ENCODE measurements around the gene KRTAP12-3. TPM values are rescaled to one million over a fixed set of nuclear protein-coding genes. Genes with fewer than 3 reads are reported as not detected.

The KRTAP12-3 gene
- total and polyA plus RNA-seq, 2 donors (not counting 1 experiment from before 2014, with no cell fraction given), result not detected

GRCh38 chr21:44617071-44617501, 40.6 kb upstream of the KRTAP12-3 start:
- no peaks in the 10 kb centered on the region for H3K9me3 ChIP-seq (ENCODE audit: control insufficient read depth, insufficient read depth, low read depth, low read length)
- TF ChIP-seq CTCF (conservative IDR thresholded peaks at IDR 0.05 in 1 of 2, IDR thresholded peaks at IDR 0.05 in 1 of 2; ENCODE audit: low read depth in 1 of 2, low read length in 2 of 2), result no peak
- TF ChIP-seq EZH2 (IDR thresholded peaks at IDR 0.05; ENCODE audit: low read length, missing control alignments), result no peak
- H4K20me1 ChIP-seq (ENCODE audit: control insufficient read depth, extremely low read depth, insufficient read depth, low read length), result no peaks in the 10 kb centered on the region
- H3K79me2 ChIP-seq (ENCODE audit: control insufficient read depth, insufficient read depth, low read length), result no peaks in the 10 kb centered on the region
- H2AFZ ChIP-seq (ENCODE audit: low read length), result no peak overlapping the region
- no peak overlapping the region for H3K27ac ChIP-seq (ENCODE audit: insufficient read depth, low read length)
- DNase-seq (ENCODE audit: low read depth in 2 of 2), result no peak
- H3K4me3 ChIP-seq (replicated peaks in 1 of 4; ENCODE audit: control extremely low read depth in 1 of 4, insufficient read depth in 1 of 4, low read depth in 3 of 4, low read length in 4 of 4), result no peak overlapping the region
- no peak overlapping the region for H3K9ac ChIP-seq (ENCODE audit: insufficient read depth, low read length)
- no peaks in the 10 kb centered on the region for H3K4me1 ChIP-seq (ENCODE audit: control insufficient read depth, extremely low read depth, insufficient read depth, low read length)
- H3K36me3 ChIP-seq (ENCODE audit: control insufficient read depth, insufficient read depth, low read length), result no peaks in the 10 kb centered on the region
- H3K4me2 ChIP-seq (ENCODE audit: extremely low read depth, insufficient read depth, low read length), result no peak overlapping the region
- H3K27me3 ChIP-seq (ENCODE audit: control insufficient read depth, insufficient read depth, low read length), result no peaks in the 10 kb centered on the region

- TF ChIP-seq EZH2 (IDR thresholded peaks at IDR 0.05; ENCODE audit: low read length, missing control alignments) (no peak), CTCF (conservative IDR thresholded peaks at IDR 0.05 in 1 of 2, IDR thresholded peaks at IDR 0.05 in 1 of 2; ENCODE audit: low read depth in 1 of 2, low read length in 2 of 2) (no peak)
- Histone ChIP-seq H3K79me2 (ENCODE audit: control insufficient read depth, insufficient read depth, low read length) (no peaks in the 10 kb centered on the region), H3K9me3 (ENCODE audit: control insufficient read depth, insufficient read depth, low read depth, low read length) (no peaks in the 10 kb centered on the region), H3K4me1 (ENCODE audit: control insufficient read depth, extremely low read depth, insufficient read depth, low read length) (no peaks in the 10 kb centered on the region), H3K27me3 (ENCODE audit: control insufficient read depth, insufficient read depth, low read length) (no peaks in the 10 kb centered on the region), H3K36me3 (ENCODE audit: control insufficient read depth, insufficient read depth, low read length) (no peaks in the 10 kb centered on the region), H3K27ac (ENCODE audit: insufficient read depth, low read length) (no peak overlapping the region), H3K4me3 (replicated peaks in 1 of 4; ENCODE audit: control extremely low read depth in 1 of 4, insufficient read depth in 1 of 4, low read depth in 3 of 4, low read length in 4 of 4) (no peak overlapping the region), H3K4me2 (ENCODE audit: extremely low read depth, insufficient read depth, low read length) (no peak overlapping the region), H2AFZ (ENCODE audit: low read length) (no peak overlapping the region), H4K20me1 (ENCODE audit: control insufficient read depth, extremely low read depth, insufficient read depth, low read length) (no peaks in the 10 kb centered on the region), H3K9ac (ENCODE audit: insufficient read depth, low read length) (no peak overlapping the region)
- peak; percentile 1 to 2 for DNase-seq (ENCODE audit: low read depth in 2 of 2)
Observed at GRCh38 chr21:44618504-44618903, 39.2 kb upstream of the KRTAP12-3 start.

- Histone ChIP-seq H3K4me2 (ENCODE audit: extremely low read depth, insufficient read depth, low read length) (no peak overlapping the region), H3K4me1 (ENCODE audit: control insufficient read depth, extremely low read depth, insufficient read depth, low read length) (no peaks in the 10 kb centered on the region), H3K36me3 (ENCODE audit: control insufficient read depth, insufficient read depth, low read length) (no peaks in the 10 kb centered on the region), H3K4me3 (replicated peaks in 1 of 4; ENCODE audit: control extremely low read depth in 1 of 4, insufficient read depth in 1 of 4, low read depth in 3 of 4, low read length in 4 of 4) (no peak overlapping the region), H4K20me1 (ENCODE audit: control insufficient read depth, extremely low read depth, insufficient read depth, low read length) (no peaks in the 10 kb centered on the region), H3K9ac (ENCODE audit: insufficient read depth, low read length) (no peak overlapping the region), H3K27me3 (ENCODE audit: control insufficient read depth, insufficient read depth, low read length) (no peaks in the 10 kb centered on the region), H3K27ac (ENCODE audit: insufficient read depth, low read length) (no peak overlapping the region), H3K9me3 (ENCODE audit: control insufficient read depth, insufficient read depth, low read depth, low read length) (no peaks in the 10 kb centered on the region), H2AFZ (ENCODE audit: low read length) (no peak overlapping the region), H3K79me2 (ENCODE audit: control insufficient read depth, insufficient read depth, low read length) (no peaks in the 10 kb centered on the region)
- TF ChIP-seq CTCF (conservative IDR thresholded peaks at IDR 0.05 in 1 of 2, IDR thresholded peaks at IDR 0.05 in 1 of 2; ENCODE audit: low read depth in 1 of 2, low read length in 2 of 2) (no peak), EZH2 (IDR thresholded peaks at IDR 0.05; ENCODE audit: low read length, missing control alignments) (no peak)
- DNase-seq (ENCODE audit: low read depth in 2 of 2), result no peak
Observed at GRCh38 chr21:44618909-44619308, 38.8 kb upstream of the KRTAP12-3 start.
